GM12865 (cell line): ENCODE data around the gene AMOT.

Experiments
- DNase-seq: peaks from one replicate; pipeline ENCODE4 v3.0.0; 2010; ENCODE audit warnings: low read depth
- H3K4me3 ChIP-seq: 2 replicates; pipeline ENCODE4 v1.5.1; 2011; ENCODE audit warnings: mild to moderate bottlenecking, low read depth, low read length, control low read depth
- TF ChIP-seq, protein P1 (sequence below): IDR thresholded peaks from 2 replicates; pipeline ENCODE4 v1.5.1; 2011; ENCODE audit warnings: low read length, control low read depth, low read depth, inconsistent platforms; ENCODE audit not compliant: insufficient read depth; ENCODE audit errors: missing control alignments

Gene AMOT

GRCh38 chrX:112819813-112820212 is 20.8 kb downstream of the AMOT start:
- DNase-seq = no peak
- TF ChIP-seq, protein P1, sequence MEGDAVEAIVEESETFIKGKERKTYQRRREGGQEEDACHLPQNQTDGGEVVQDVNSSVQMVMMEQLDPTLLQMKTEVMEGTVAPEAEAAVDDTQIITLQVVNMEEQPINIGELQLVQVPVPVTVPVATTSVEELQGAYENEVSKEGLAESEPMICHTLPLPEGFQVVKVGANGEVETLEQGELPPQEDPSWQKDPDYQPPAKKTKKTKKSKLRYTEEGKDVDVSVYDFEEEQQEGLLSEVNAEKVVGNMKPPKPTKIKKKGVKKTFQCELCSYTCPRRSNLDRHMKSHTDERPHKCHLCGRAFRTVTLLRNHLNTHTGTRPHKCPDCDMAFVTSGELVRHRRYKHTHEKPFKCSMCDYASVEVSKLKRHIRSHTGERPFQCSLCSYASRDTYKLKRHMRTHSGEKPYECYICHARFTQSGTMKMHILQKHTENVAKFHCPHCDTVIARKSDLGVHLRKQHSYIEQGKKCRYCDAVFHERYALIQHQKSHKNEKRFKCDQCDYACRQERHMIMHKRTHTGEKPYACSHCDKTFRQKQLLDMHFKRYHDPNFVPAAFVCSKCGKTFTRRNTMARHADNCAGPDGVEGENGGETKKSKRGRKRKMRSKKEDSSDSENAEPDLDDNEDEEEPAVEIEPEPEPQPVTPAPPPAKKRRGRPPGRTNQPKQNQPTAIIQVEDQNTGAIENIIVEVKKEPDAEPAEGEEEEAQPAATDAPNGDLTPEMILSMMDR = no peak
- H3K4me3 ChIP-seq = no peak overlapping the region

DNA sequence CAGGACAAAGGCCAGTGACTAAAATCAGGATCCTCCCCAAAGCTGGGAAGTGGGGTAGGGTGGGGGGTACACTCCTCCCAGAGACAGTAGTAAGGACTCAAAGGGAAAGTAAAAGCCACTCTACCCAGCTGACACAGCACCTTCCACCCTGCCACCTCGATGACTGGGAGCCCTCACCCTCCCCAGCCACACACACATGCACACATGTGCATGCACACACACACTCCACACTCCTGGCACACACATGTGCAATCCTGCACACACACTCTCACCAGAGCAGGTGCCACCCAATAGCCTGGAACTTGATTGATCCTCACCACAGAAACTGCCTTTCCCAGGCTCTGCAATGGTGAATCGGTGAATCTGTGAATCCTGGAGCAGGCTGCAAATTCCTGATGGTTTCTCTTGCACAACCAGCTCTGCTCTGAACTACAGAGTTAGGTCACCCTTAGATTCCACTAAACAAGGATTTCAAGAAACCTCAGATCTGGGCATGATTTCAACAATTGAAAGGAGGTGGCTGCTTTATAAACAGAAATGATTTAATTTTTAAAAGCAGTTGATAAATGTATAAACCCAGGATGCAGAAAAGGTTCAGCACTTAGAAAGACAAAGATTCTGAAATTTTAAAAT is 21.5 kb downstream of the AMOT start:
- DNase-seq = no peak
- H3K4me3 ChIP-seq = no peak overlapping the region

DNA sequence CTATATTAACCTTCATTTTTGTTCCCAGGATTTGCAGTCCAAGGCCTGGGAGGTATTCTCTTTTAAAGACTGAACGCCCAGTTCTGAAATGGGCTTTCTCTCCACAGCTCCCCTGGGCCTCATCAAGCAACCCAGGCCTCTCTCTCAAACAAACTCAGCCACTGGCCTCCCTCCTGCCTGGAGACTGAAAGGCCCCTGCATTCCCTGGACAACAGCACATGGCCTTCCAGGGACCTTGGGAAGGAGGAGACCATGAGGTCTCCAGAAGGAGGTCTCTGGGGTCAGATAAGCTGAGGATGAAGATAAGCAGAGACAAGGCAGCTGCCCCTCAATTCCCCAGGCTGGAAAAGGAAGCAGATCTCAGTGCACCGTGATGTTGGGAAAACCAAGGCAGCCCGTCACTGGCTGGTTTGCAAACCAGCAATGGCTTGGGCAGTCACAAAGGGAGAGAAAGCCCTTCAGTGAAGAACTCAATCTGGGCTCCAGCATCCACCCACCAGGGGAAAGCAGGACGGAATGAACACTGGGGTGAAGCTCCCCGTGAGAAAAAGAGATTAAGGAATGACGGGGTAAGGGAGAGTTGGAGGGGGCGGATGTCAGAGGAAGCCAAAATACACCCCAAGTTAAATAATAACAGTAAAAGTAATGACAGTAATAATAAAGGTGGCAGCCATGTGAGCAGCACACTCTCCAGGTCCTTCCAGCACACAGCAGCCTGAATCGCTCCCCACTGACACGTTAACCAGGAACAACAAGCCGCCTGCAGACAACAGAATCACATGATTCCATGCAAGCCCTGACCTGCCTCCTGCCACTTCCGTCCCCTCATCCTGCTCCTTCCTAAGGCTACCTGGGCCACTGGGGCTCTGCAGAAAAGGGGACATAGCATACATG is 22.3 kb downstream of the AMOT start:
- DNase-seq = no peak
- no peak overlapping the region for H3K4me3 ChIP-seq
- TF ChIP-seq, protein P1 = no peak

More for the DNA sequence above, 21.5 kb downstream of the AMOT start:
- TF ChIP-seq, protein P1 = no peak

- TF ChIP-seq, protein P1 = no peak
- no peak overlapping the region for H3K4me3 ChIP-seq
- no peak for DNase-seq
Measured at GRCh38 chrX:112816908-112817307, 23.7 kb downstream of the AMOT start.

- no peak for DNase-seq
- H3K4me3 ChIP-seq = no peak overlapping the region
- TF ChIP-seq, protein P1 = no peak
Measured at GRCh38 chrX:112814496-112814895, 26.1 kb downstream of the AMOT start.

GRCh38 chrX:112812741-112813140 is 27.9 kb downstream of the AMOT start:
- no peak overlapping the region for H3K4me3 ChIP-seq
- DNase-seq = no peak
- TF ChIP-seq, protein P1 = no peak
